ENCODE results near the gene KCNQ1.

The KCNQ1 gene

GRCh38 chr11:2641623-2642022 lies 196.8 kb downstream of the KCNQ1 start:
- FAIRE-seq (no peak), DNase-seq (ENCODE audit: insufficient read length, low spot score) (no peak)
- no peak for TF ChIP-seq PAX5 (IDR thresholded peaks at IDR 0.05; ENCODE audit: insufficient read depth, low read length, severe bottlenecking)
- no peak for TF ChIP-seq POLR2AphosphoS5 (IDR thresholded peaks at IDR 0.05; ENCODE audit: low read depth, low read length)
- TF ChIP-seq SPI1 (IDR thresholded peaks at IDR 0.05; ENCODE audit: low read depth, low read length) = no peak
- no peak for TF ChIP-seq POLR2A (IDR thresholded peaks at IDR 0.05; ENCODE audit: low read depth, low read length)

DNA sequence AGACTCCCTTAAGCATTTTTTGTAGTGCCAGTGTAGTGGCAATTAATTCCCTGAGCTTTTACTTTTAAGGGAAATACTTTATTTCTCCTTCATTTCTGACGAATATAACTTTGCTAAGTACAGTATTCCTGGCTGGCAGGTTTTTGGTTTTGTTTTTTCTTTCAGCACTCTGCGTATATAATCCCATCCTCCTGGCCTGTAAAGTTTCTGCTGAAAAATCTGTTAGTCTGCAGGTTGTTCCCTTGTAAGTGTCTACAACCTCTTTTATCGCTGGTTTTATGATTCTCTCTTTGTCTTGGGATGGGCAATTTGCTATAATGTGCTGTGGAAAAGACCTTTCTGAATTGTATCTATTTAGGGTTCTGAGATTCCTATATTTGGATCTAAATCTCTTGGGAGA lies 198.9 kb downstream of the KCNQ1 start:
- FAIRE-seq (no peak), DNase-seq (ENCODE audit: insufficient read length, low spot score) (no peak)
- no peak for TF ChIP-seq TAF1 (IDR thresholded peaks at IDR 0.05; ENCODE audit: low read depth, low read length)
- TF ChIP-seq POLR2AphosphoS5 (IDR thresholded peaks at IDR 0.05; ENCODE audit: low read depth, low read length) = no peak
- no peak for TF ChIP-seq PAX5 (IDR thresholded peaks at IDR 0.05; ENCODE audit: insufficient read depth, low read length, severe bottlenecking)
- TF ChIP-seq POU2F2 (IDR thresholded peaks at IDR 0.05; ENCODE audit: low read depth, low read length) = no peak

DNA sequence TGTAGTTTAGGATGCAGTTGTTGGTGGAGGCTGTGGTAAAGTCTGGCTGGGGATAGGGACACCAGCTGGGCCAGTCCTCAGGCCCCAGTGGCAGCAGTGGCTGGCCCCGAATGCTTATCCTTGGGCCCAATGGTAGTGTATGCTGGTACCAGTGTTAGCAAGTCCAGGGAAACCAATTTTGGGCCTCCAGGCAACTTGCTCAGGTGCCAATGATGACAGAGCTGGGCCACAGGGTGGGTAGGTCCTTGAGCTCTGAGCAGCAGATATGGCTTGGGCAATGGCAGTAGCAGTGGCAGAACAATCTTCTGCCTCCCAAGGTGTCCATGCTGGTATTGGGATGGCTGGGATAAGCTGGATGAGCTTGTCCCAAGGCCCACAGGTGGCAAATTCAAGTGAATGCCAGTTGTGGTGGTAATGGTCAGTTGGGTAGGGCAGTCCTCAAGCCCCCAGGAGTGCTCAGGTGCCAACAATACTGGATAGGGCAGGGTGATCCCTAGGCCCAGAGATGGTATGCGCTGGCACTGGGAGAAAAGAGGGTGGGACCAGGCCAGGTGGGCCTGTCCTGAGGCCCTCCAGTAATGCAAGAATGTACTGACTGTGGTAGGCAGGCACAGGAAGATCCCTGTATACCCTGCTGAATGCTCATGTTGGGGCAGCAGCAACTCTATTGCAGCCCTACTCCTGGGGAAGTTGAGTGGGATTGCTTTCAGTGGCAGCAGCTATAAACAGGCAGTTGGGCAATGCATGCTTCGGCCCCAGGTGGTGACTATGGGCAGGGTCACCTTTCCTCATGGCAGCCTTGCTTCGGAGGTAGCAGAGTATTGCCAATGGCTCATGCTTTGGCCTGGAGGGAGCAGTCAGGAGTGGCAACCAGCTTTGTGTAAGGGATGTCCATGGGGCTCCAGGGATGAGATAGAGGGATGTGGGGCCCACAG lies 200.3 kb downstream of the KCNQ1 start:
- DNase-seq (ENCODE audit: insufficient read length, low spot score) (no peak), FAIRE-seq (no peak)
- TF ChIP-seq PAX5 (IDR thresholded peaks at IDR 0.05; ENCODE audit: insufficient read depth, low read length, severe bottlenecking) = no peak
- TF ChIP-seq POLR2AphosphoS5 (IDR thresholded peaks at IDR 0.05; ENCODE audit: low read depth, low read length) = no peak
- TF ChIP-seq SPI1 (IDR thresholded peaks at IDR 0.05; ENCODE audit: low read depth, low read length) = no peak
- no peak for TF ChIP-seq POLR2A (IDR thresholded peaks at IDR 0.05; ENCODE audit: low read depth, low read length)
- no peak for TF ChIP-seq TAF1 (IDR thresholded peaks at IDR 0.05; ENCODE audit: low read depth, low read length)
- no peak for TF ChIP-seq POU2F2 (IDR thresholded peaks at IDR 0.05; ENCODE audit: low read depth, low read length)

DNA sequence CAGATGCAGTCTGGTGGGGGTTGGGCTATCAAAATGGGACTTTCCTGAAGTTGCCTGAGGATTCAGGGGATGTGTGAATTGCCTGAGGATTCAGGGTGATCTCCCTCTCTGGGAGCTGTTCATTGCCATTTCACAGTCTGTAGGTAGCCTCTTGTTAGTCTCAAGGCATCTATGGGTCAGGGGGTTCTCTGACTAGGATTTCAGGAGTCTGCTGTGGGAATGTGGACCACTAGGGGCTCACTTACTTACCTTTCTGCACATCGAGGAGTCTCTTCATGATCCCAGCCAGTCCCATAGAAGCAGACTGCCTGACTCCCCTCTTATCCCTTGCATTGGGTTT lies 200.9 kb downstream of the KCNQ1 start:
- no peak for DNase-seq (ENCODE audit: insufficient read length, low spot score)
- no peak for TF ChIP-seq POLR2AphosphoS5 (IDR thresholded peaks at IDR 0.05; ENCODE audit: low read depth, low read length)
- TF ChIP-seq TAF1 (IDR thresholded peaks at IDR 0.05; ENCODE audit: low read depth, low read length) = no peak
- FAIRE-seq = no peak

DNA sequence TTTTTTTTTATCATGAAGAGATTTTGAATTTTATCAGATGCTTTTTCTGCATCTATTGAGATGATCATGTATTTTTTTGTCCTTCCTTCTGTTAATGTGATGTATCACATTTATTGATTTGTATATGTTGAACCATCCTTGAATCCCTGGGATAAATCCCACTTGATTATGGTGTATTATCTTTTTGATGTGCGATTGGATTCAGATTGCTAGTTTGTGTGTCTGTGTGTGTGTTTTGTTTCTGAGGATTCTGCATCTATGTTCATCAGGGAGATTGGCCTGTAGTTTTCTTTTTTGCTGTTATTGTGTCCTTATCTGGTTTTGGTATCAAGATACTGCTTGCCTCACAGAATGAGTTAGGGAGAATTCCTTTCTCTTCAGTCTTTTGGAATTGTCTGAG lies 202.4 kb downstream of the KCNQ1 start:
- DNase-seq (ENCODE audit: insufficient read length, low spot score) (no peak), FAIRE-seq (no peak)
- TF ChIP-seq PAX5 (IDR thresholded peaks at IDR 0.05; ENCODE audit: insufficient read depth, low read length, severe bottlenecking) = no peak
- no peak for TF ChIP-seq SPI1 (IDR thresholded peaks at IDR 0.05; ENCODE audit: low read depth, low read length)
- no peak for TF ChIP-seq TAF1 (IDR thresholded peaks at IDR 0.05; ENCODE audit: low read depth, low read length)

DNA sequence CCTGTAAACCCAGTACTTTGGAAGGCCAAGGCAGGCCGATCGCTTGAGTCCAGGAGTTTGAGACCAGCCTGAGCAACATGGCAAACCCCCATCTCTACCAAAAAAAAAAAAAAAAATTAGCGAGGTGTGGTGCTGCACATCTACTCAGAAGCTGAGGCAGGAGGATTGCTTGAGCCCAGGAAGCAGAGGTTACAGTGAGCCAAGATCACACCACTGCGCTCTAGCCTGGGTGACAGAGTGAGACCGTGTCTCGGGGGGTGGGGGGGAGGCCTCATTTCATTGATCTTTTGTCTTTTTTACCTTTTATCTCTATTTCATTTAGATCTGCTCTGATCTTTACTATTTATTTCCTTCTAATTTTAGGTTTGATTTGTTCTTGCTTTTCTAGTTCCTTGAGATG lies 203.1 kb downstream of the KCNQ1 start:
- DNase-seq (ENCODE audit: insufficient read length, low spot score) (no peak), FAIRE-seq (no peak)
- no peak for TF ChIP-seq POU2F2 (IDR thresholded peaks at IDR 0.05; ENCODE audit: low read depth, low read length)
- no peak for TF ChIP-seq POLR2AphosphoS5 (IDR thresholded peaks at IDR 0.05; ENCODE audit: low read depth, low read length)
- TF ChIP-seq SPI1 (IDR thresholded peaks at IDR 0.05; ENCODE audit: low read depth, low read length) = no peak
- TF ChIP-seq PAX5 (IDR thresholded peaks at IDR 0.05; ENCODE audit: insufficient read depth, low read length, severe bottlenecking) = no peak
- TF ChIP-seq POLR2A (IDR thresholded peaks at IDR 0.05; ENCODE audit: low read depth, low read length) = no peak
- TF ChIP-seq TAF1 (IDR thresholded peaks at IDR 0.05; ENCODE audit: low read depth, low read length) = no peak

DNA sequence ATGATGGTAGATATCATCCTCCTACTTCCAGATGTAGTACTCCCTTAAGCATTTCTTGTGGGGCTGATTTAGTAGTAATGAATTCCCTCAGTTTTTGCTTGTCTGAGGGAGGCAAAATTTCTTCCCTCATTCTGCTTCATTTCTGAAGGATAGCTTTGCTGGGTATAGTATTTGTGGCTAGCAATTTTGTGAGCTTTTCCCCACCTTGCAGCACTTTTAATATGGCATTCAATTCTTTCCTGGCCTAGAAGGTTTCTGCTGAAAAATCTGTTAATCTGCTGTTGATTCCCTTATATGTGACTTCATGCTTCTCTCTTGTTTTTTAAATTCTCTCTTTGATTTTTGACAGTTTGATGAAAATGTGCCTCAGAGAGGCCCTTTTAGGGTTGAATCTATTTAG lies 204.6 kb downstream of the KCNQ1 start:
- DNase-seq (ENCODE audit: insufficient read length, low spot score) (no peak), FAIRE-seq (no peak)

DNA sequence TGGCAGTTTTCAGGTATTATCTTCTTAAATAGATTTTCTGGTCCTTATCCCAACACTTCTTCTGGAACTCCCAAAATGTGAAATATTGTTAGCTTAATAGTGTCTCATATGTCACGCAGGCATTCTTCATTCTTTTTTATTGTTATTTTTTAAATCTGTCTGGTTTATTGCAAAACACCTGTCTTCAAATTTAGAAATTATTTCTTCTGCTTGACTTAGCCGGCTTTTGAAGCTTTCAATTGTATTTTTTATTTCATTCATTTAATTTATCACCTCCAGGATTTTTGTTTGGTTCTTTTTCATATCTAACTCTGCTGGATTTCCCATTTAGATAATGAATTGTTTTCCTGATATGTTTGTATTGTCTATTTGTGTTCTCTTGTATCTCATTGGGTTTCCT lies 205.0 kb downstream of the KCNQ1 start:
- no peak for DNase-seq (ENCODE audit: insufficient read length, low spot score)
- TF ChIP-seq SPI1 (IDR thresholded peaks at IDR 0.05; ENCODE audit: low read depth, low read length) (no peak), POLR2AphosphoS5 (IDR thresholded peaks at IDR 0.05; ENCODE audit: low read depth, low read length) (no peak), POLR2A (IDR thresholded peaks at IDR 0.05; ENCODE audit: low read depth, low read length) (no peak), POU2F2 (IDR thresholded peaks at IDR 0.05; ENCODE audit: low read depth, low read length) (no peak), TAF1 (IDR thresholded peaks at IDR 0.05; ENCODE audit: low read depth, low read length) (no peak), PAX5 (IDR thresholded peaks at IDR 0.05; ENCODE audit: insufficient read depth, low read length, severe bottlenecking) (no peak)
- FAIRE-seq = no peak

More for the DNA sequence above, 204.6 kb downstream of the KCNQ1 start:
- no peak for TF ChIP-seq POU2F2 (IDR thresholded peaks at IDR 0.05; ENCODE audit: low read depth, low read length)
- TF ChIP-seq TAF1 (IDR thresholded peaks at IDR 0.05; ENCODE audit: low read depth, low read length) = no peak

DNA sequence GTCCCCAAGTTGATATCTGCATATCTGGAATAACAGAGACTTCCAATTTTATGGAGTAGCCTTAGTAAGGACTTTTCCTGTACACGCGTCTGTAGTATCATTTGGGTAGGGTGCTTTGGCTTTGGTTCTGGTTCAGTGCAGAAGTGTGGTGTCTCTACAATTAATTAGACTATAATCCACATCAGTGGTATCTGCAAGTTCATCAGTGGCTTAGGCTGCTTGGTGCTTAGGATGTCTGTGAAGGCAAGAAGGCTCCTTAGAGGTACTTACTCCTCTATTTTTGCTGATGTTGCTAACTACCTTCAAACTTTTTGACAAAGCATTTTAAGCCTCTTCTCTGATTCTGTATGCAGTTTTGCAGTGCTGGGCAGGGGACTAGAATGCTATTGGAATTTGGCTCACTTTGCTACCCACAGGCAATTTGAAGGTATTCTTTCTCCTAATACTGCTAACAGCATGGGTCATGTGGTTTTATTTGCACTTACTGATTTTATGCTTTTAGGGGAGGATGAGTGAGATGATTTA lies 205.6 kb downstream of the KCNQ1 start:
- FAIRE-seq (no peak), DNase-seq (ENCODE audit: insufficient read length, low spot score) (no peak)
- TF ChIP-seq TAF1 (IDR thresholded peaks at IDR 0.05; ENCODE audit: low read depth, low read length) (no peak), POLR2A (IDR thresholded peaks at IDR 0.05; ENCODE audit: low read depth, low read length) (no peak), SPI1 (IDR thresholded peaks at IDR 0.05; ENCODE audit: low read depth, low read length) (no peak), POLR2AphosphoS5 (IDR thresholded peaks at IDR 0.05; ENCODE audit: low read depth, low read length) (no peak), POU2F2 (IDR thresholded peaks at IDR 0.05; ENCODE audit: low read depth, low read length) (no peak), PAX5 (IDR thresholded peaks at IDR 0.05; ENCODE audit: insufficient read depth, low read length, severe bottlenecking) (no peak)

GRCh38 chr11:2651054-2651617 lies 206.3 kb downstream of the KCNQ1 start:
- no peak for TF ChIP-seq POLR2A (IDR thresholded peaks at IDR 0.05; ENCODE audit: low read depth, low read length)
- FAIRE-seq (no peak), DNase-seq (ENCODE audit: insufficient read length, low spot score) (no peak)

Data from GM12891 (cell line).